ENCODE results near the gene JADE3.

GRCh38 chrX:46865281-46865680 is 46.9 kb upstream of the JADE3 start:
- TF ChIP-seq CTCF (IDR thresholded peaks at IDR 0.05) = no peak
- TF ChIP-seq ZFX (IDR thresholded peaks at IDR 0.05; ENCODE audit: borderline replicate concordance) = no peak

All from 22Rv1 (cell line).